ENCODE measurements around the gene DDB1. TPM values are rescaled to one million over a fixed set of nuclear protein-coding genes. Genes with fewer than 3 reads are reported as not detected.

The DDB1 gene
- total and polyA plus RNA-seq, 2 of the 13 experiments (the other 11 are each of a cell fraction or from before 2014, with no cell fraction given), result 217 to 266 TPM

DNA sequence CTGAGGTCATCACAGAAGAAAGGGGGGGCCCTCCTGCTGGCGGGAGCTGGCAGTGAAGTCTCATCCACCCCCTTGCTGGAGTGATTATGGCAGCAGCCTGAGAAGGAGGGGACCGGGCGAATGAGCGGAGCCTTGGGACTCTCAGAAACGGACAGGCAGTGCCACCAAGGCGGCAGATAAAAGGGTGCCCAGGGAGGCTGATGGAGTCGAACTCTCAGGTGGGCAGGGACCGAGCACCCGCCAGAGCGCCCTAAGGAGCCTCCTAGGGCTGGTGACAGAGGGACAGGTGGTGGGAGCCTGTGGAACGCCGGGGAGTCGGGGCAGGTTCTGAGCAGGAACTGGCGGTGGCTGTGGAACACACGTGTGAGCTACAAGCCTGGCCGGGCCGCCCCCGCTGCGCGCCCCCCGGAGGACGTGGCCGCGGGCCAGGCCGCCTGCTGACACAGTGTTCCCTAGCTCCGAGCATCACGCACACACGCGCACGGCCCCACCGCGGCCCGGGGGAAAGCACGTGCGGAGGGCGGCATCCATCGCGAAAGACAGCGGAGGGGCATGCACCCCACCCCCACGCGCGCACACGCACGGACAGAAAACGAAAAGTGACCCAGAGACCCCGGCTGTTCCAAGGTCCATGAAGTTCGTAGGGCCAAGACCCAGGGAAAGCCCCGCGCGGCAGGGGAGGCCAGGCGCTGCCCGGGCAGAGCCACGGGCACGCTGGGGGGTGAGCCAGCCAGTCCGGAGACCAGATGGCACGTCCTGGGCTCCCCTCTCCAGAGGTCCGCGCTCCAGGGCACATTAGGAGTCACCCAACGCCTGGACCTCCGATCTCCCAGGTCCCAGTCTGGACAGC is 38.8 kb downstream of the DDB1 start (continued):
- TF ChIP-seq, protein P1, sequence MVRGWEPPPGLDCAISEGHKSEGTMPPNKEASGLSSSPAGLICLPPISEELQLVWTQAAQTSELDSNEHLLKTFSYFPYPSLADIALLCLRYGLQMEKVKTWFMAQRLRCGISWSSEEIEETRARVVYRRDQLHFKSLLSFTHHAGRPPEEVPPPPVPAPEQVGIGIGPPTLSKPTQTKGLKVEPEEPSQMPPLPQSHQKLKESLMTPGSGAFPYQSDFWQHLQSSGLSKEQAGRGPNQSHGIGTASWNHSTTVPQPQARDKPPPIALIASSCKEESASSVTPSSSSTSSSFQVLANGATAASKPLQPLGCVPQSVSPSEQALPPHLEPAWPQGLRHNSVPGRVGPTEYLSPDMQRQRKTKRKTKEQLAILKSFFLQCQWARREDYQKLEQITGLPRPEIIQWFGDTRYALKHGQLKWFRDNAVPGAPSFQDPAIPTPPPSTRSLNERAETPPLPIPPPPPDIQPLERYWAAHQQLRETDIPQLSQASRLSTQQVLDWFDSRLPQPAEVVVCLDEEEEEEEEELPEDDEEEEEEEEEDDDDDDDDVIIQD (CRISPR knock-in tag; IDR thresholded peaks at IDR 0.05; ENCODE audit: low read depth), result no peak
- TF ChIP-seq, protein P2, sequence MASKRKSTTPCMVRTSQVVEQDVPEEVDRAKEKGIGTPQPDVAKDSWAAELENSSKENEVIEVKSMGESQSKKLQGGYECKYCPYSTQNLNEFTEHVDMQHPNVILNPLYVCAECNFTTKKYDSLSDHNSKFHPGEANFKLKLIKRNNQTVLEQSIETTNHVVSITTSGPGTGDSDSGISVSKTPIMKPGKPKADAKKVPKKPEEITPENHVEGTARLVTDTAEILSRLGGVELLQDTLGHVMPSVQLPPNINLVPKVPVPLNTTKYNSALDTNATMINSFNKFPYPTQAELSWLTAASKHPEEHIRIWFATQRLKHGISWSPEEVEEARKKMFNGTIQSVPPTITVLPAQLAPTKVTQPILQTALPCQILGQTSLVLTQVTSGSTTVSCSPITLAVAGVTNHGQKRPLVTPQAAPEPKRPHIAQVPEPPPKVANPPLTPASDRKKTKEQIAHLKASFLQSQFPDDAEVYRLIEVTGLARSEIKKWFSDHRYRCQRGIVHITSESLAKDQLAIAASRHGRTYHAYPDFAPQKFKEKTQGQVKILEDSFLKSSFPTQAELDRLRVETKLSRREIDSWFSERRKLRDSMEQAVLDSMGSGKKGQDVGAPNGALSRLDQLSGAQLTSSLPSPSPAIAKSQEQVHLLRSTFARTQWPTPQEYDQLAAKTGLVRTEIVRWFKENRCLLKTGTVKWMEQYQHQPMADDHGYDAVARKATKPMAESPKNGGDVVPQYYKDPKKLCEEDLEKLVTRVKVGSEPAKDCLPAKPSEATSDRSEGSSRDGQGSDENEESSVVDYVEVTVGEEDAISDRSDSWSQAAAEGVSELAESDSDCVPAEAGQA (IDR thresholded peaks at IDR 0.05; ENCODE audit: low read depth), result no peak
- TF ChIP-seq, protein P2 (CRISPR knock-in tag; IDR thresholded peaks at IDR 0.05; ENCODE audit: borderline replicate concordance), result no peak
- no peak for TF ChIP-seq STAT5B (CRISPR knock-in tag; IDR thresholded peaks at IDR 0.05)
- TF ChIP-seq, protein P3, sequence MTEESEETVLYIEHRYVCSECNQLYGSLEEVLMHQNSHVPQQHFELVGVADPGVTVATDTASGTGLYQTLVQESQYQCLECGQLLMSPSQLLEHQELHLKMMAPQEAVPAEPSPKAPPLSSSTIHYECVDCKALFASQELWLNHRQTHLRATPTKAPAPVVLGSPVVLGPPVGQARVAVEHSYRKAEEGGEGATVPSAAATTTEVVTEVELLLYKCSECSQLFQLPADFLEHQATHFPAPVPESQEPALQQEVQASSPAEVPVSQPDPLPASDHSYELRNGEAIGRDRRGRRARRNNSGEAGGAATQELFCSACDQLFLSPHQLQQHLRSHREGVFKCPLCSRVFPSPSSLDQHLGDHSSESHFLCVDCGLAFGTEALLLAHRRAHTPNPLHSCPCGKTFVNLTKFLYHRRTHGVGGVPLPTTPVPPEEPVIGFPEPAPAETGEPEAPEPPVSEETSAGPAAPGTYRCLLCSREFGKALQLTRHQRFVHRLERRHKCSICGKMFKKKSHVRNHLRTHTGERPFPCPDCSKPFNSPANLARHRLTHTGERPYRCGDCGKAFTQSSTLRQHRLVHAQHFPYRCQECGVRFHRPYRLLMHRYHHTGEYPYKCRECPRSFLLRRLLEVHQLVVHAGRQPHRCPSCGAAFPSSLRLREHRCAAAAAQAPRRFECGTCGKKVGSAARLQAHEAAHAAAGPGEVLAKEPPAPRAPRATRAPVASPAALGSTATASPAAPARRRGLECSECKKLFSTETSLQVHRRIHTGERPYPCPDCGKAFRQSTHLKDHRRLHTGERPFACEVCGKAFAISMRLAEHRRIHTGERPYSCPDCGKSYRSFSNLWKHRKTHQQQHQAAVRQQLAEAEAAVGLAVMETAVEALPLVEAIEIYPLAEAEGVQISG (CRISPR knock-in tag; IDR thresholded peaks at IDR 0.05), result no peak; the same call in 1 of the 2 replicates
- TF ChIP-seq ZNF180 (CRISPR knock-in tag; IDR thresholded peaks at IDR 0.05; ENCODE audit: borderline replicate concordance, low read depth), result no peak
- TF ChIP-seq NFIB (CRISPR knock-in tag; IDR thresholded peaks at IDR 0.05; ENCODE audit: borderline replicate concordance), result no peak
- TF ChIP-seq, protein P4, sequence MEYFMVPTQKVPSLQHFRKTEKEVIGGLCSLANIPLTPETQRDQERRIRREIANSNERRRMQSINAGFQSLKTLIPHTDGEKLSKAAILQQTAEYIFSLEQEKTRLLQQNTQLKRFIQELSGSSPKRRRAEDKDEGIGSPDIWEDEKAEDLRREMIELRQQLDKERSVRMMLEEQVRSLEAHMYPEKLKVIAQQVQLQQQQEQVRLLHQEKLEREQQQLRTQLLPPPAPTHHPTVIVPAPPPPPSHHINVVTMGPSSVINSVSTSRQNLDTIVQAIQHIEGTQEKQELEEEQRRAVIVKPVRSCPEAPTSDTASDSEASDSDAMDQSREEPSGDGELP (IDR thresholded peaks at IDR 0.05; ENCODE audit: borderline replicate concordance, low read depth), result no peak
- TF ChIP-seq ZNF33B (CRISPR knock-in tag; IDR thresholded peaks at IDR 0.05), result no peak
- TF ChIP-seq MTA1 (CRISPR knock-in tag; IDR thresholded peaks at IDR 0.05; ENCODE audit: borderline replicate concordance), result peak; percentile 35
- no peak for TF ChIP-seq NFE2L2 (IDR thresholded peaks at IDR 0.05; ENCODE audit: low read length)
- TF ChIP-seq AKAP8 (CRISPR knock-in tag; IDR thresholded peaks at IDR 0.05), result peak; percentile 89
- no peak for TF ChIP-seq ZBTB20 (CRISPR knock-in tag; IDR thresholded peaks at IDR 0.05; ENCODE audit: borderline replicate concordance, low read depth)
- no peak for TF ChIP-seq TP53 (CRISPR knock-in tag; conservative IDR thresholded peaks at IDR 0.05)
- no peak for TF ChIP-seq NFE2 (CRISPR knock-in tag; IDR thresholded peaks at IDR 0.05)
- TF ChIP-seq ZNF260 (CRISPR knock-in tag; IDR thresholded peaks at IDR 0.05; ENCODE audit: borderline replicate concordance, low read depth), result no peak
- no peak for TF ChIP-seq ZNF160 (CRISPR knock-in tag; IDR thresholded peaks at IDR 0.05)
- no peak for TF ChIP-seq PTBP1 (IDR thresholded peaks at IDR 0.05; ENCODE audit: low read depth, low read length, poor library complexity, severe bottlenecking)
